HG03139 (cell line): ENCODE measurements around the gene PANK3.

Experiments used
- ATAC-seq: cut with Tn5 transposase; IDR thresholded peaks from one replicate; pipeline ENCODE4 v1.9.1; 2021; ENCODE audit not compliant: unreplicated experiment

Gene PANK3

DNA sequence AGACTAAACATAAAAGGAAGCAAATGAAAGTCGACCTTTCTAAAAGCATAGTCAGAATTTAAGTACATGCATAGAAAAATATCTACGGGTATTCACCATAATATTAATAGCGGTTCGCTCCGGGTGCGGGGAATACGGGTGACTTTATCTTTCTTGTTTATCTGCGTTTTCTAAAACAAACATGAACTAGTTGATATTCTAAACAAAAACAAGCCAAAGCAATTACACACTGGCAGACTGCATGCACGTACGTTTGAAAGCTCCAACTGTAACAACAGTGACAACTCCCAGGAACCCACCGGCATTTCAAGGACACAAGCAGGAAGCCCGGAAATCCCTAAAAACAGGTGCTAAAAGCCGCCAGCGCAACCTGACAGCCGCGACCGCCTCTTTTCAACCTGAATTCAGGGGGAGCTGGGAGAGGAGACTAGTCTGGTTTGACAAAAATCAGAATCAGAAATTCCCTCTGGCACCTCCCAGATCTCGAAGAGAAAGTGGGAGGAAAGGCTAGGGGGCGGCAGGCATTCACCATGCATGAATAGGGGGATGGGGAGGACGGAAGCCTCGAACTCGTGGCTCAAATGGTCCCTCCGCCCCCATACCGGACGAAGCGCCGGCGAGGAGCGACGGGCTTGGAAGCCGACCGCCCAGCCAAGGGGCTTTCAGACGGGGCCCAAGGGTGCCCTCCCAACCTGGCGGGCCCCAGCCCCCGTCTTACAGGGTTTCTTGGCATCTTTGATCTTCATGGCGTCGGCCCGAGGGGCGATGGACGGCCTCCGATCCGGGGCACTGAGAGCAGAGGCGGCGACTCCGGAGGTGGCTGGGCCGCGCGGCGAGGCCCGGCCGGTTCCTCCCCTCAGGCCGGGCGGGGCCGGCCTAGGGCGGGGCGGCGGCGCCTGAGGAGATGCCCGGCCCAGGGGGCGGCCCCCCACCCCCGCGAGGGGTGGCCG lies at the start of gene PANK3:
Gene PANK3, minus strand, starts transcription at position 831 of the 950 bp plus-strand sequence. Its CDS starts 85 bp downstream, at position 746.
- ATAC-seq, result peak; percentile 41

DNA sequence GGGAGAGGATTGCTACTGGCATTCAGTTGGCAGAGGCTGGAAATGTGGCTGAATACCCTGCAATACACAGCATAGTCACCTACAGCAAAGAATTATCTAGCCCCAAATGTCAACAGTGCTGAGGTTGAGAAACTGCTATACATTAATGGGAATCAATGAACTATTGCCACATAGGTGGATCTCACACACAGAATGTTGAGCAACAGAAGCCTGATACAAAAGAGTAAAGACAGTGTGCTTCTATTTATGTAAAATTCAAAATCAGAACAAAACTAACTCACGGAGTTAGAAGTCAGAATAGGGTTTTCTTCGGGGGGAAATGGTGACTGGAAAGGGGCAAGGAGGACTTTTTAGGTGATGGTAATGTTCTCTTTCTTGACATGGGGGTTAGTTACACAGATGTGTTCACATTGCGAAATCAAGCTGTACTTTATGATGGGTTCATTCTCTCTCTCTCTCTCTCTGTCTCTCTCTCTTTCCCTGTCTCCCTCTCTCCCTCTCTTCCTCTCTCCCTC lies 45.7 kb upstream of the PANK3 start:
- no peak for ATAC-seq

DNA sequence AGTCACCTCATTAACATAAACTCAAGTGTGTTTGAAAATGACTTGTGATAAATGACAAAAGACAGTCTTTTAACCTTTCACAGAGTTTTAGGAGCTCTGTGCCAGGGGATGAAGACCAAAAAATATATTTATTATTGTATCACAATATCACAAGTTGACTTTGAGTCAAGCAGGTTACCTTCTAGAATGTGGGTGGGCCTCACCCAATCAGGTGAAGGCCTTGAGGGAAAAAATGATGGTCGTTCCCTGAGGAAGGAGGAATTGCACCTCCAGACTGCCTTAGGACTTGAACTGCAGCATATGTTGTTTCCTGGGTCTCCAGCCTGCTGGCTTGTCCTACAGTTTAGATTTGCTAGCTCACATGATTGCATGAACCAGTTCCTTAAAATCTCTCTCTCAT lies 41.6 kb upstream of the PANK3 start:
- no peak for ATAC-seq

DNA sequence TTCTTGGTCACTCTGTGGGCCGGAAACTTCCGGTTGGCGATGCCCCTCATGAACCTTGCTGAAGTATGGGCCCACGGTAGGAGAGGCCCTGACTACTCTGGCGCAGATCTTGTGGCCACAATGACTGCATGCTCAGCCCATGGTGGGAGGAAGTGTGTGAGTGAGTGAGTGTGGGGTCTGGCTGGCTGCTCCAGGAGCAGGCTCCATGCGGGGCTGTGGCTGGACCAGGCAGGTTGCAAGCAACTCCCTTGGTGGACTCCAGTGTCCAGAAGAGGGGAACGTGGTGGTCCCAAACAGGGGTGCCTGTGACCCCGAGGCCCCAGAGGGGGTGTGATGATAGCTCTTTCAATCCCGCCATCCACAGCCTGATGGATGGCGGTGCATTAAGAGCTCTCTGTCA lies 35.5 kb upstream of the PANK3 start:
- no peak for ATAC-seq

DNA sequence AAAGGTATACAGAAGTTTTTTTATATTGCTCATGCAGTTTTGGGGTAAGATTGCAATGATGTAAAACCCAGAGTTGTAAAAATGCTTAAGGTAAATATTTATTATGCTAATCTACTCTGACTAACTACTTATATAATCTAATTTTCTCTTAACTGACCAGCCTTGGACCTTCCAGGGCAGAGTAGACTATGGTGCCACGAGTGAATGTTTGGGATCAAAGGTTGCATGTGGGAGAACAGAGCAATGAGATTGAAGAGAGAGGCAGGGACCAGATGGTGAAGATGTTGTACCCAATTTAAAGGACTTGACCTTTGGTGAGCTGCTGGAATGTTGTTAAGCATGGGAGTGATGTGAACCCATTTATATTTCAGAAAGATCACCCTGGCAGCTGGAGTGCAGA lies 34.8 kb upstream of the PANK3 start:
- ATAC-seq, result no peak

DNA sequence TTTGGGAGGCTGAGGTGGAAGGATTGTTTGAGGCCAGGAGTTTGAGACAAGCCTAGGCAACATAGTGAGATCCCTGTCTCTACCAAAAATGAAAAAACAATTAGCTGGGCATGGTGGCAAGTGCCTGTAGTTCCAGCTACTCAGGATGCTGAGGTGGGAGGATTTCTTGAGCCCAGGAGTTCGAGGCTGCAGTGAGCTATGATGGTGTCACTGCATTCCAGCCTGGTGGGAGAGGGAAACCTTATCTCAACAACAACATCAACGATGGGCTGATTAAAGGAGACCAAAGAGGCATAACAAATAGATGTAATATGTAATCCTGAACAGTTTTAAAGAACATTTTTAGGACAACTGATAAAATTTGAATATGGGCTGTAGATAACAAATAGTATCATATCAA lies 34.2 kb upstream of the PANK3 start:
- no peak for ATAC-seq

DNA sequence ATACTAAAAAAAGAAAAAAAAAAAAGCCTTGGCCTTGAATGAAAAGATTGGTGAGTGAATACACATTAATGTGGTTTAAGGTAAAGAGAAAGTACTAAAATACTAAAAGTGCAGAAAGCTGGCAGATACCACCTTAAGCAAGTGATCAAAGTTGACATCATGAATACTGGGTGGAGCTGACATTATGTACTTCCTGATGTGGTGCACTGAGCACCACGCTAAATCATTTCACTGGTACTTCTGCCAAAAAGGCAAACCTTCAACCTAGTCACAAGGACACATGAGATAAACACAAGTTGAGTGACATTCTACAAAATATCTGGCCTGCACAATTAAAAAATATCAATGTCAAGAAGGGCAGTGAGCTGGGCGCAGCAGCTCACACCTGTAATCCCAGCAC lies 33.8 kb upstream of the PANK3 start:
- ATAC-seq, result no peak

DNA sequence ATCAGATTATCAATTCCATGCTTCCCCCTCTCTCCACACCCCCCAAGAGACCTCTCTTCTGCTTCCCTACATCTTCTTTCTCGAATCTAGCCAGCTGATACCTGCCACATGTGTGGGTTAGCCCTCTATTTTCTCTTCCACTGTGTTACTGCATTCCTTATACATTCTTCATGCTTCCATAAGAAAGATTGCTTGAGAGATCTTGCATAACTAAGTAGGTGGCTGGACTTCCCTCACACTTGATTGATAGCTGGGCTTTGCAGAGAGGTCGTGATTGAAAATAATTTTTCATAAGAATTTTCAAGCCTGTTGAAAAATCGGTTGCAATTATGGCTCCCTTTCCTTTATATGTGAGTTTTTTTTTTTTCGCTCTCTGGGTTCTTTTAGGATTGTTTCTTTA lies 33.0 kb upstream of the PANK3 start:
- no peak for ATAC-seq

DNA sequence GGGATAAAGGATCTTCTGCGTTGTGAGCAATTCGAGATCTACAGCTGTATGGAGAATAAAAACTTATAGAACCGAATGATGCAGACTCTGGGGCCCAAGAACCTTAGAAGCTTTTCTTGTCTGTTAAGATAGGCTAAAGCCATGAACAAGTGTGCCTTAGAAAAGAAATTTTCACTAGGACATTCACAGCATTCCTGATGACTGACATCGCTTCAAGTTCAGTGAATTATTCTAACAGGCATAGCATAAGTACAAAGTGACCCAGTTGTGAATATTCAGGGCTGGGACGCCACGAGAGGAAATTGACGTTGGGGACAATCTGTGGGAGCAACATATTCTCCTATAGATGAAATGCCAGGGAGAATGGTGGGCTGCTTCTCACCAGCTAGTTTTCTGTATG lies 32.0 kb upstream of the PANK3 start:
- ATAC-seq, result no peak

DNA sequence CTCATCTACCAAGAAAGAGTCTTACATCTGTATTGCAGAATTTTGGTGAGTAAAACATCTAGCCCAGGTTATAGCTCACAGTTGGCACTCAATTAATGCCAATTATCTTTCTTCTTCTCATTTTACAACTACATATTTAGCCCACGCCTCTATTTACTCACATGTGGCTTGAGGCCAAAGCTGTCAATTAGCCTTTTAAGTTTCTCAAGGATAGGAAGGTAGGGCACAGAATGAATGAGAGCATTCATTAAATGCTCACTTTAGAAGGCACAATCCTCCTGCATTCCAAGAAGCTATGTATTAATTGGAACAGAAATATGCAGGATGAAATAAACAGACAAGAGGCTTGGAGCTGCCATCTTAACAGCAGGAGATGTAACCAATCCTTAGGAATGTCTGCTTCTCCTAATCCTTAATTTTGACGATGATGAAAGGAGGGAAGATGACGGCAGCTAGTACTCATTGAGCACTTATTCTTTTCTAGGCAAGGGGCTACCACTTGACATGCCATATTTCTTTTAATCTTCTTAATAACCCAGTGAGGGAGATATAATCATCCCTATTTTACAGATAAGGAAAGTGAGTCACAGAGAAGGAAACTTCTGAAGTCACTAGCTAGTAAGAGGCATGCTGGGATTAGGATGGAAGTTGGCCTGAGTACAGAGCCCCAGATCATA lies 30.8 kb upstream of the PANK3 start:
- ATAC-seq, result no peak

DNA sequence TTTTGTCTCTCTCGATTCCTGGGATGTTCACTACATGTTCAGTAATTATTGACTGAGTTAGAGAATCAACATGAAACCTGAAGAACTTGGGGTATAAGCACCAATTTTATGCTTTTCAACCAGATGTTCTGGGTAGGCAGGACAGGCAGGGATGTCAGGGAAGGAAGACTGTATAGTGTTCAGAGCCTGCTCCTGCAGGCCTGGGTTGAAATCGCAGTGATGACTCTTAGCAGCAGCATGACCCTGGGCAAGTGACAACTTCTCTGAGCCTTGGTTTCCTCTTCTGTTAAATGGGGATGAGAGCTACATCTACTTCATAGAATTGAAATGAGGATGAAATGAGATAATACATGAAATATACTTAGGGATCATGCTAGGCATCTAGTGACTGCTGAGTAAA lies 29.7 kb upstream of the PANK3 start:
- ATAC-seq, result no peak

DNA sequence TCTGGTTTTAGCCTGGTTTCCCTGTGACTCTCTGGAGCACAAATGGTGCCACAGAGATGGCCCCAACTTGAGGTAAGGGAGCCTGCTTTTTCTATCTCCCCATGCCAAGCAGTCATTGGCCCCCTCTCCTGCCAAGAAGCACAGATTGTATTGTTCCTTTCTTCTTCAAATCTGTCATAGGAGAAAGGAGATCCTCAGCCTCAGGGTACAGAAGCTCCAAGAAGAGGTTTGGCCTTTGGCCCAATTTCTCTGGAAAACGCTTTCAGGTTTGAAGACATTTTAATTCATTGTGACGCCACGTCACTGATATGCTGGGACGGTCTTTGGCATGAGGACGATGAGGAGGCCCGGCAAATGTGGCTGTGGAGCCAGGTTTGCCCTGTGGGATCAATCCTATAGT lies 29.2 kb upstream of the PANK3 start:
- ATAC-seq, result no peak

DNA sequence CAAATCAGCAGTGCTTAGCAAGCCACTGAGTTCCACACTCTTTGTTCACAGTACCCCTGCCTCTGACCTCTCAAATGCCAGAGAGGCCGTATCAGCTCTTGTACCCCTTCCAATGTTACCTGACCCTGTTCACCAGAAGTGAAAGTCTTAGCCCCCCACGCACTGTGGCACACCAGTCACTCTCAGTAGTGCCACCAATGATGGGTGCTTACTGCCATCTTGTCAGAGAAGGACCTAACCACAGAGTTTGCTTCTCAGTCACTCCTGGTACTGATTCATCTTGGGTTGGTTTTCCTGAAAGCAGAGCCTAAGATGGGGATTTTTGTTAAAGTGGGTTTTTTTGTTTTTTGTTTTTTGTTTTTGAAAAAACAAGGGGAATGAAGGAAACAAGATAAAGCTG lies 28.8 kb upstream of the PANK3 start:
- ATAC-seq, result no peak

DNA sequence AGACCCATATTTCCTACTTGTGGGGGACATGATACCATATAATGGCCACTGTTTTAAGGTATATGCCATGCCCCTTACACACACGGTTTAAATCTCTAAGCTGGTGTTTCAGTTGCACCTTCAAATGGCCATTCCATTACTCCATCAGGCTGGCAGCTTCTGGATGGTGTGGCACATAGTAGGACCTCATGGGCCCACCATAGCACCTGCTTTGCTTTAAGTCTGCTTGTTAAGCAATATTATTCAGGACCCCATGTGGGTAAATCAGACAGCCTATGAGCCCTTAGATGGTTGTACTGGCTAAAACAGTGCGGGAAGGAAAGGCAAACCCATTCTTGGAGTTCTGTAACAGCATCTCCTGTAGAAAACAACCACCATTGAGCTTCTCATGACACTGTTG lies 27.4 kb upstream of the PANK3 start:
- no peak for ATAC-seq

DNA sequence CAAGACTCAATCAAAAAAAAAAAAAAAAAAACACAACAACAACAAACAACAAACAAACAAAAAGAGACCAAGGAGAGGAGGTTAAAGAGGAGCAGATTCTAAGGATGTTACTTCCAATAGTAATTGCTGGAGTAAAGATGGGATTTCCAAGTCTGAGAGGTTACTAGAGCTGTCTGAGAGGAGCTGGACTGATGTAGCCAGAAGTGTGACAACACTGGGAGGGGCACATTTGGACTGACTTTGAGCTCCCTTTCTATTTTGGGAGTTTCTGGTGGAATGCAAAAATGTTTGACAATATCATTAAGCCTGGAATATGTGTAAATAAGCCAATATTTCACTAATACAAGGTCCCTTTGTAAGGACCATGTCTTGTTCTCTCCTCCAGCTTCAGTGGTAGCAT lies 25.3 kb upstream of the PANK3 start:
- no peak for ATAC-seq

DNA sequence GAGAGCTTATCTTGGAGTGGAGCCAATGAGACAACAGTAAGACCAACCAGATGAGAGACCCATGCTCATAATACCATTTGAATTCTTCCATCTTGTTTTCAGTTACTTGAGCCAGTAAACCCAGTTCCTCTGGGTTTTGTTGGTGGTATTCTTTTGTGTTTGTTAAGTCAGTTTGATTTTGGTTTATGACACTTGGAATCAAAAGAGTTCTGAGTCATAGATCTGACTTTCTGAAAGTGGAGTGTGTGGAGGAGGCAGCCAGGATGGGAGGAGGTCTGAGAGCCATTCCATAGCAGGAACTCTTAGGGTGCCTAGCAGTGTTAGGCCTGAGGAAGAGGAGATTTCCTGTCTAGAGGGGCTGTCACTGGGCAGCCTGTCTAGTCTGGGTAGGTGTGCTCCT lies 24.6 kb upstream of the PANK3 start:
- ATAC-seq, result no peak

DNA sequence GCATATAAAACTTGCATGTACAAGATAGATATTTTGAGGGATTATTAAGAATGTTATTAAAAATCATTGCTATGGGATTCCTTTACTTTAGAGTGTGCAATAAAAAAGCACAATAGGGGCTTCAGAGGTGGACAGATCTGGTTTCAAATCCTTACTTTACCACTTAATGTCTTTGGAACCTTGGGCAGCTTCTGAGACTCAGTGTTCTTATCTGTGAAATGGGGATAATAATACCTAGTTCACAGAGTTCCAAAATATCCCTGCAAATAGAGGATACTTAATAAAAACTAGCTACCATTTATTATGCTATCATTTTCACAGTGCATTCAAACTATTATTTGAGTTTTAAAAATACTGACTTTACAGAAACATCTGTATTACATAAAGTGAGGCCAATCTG lies 23.3 kb upstream of the PANK3 start:
- no peak for ATAC-seq

DNA sequence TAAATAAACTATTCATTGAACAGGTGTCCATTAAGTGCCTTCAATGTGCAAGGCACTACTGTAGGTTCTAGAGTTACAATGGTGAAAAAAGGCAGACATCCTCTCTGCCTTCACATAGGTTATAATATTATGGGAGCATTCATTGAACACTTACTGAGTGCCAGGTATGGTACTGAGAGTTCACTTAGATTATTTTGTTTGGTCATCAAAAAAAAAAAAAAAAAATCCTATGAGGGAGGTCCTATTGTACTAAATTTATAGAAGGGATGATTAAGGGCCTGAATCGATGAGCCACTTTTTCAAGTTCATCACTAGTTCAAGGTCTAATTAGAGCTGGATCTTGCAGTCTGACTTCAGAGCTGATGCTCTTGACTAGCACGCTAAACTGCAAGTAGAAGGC lies 22.8 kb upstream of the PANK3 start:
- no peak for ATAC-seq

DNA sequence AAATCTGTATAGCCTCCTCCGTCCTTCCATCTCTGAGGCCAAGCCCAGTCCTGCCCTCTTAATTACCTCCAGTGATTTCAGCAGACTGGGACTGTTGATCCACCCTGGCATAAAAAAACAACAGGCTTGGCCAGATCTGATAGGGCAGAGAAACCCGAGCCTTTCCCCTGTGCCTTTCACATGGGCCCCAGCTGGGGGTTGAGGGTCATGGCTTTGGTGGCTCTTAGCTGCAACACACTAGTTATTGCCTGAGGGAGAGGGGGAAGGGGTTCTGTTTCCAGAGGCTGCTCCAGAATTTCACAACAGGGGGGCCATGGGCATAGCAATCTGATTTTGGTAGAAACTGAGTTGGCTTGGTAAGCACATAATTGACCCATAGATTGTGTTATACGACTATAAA lies 21.2 kb upstream of the PANK3 start:
- no peak for ATAC-seq

DNA sequence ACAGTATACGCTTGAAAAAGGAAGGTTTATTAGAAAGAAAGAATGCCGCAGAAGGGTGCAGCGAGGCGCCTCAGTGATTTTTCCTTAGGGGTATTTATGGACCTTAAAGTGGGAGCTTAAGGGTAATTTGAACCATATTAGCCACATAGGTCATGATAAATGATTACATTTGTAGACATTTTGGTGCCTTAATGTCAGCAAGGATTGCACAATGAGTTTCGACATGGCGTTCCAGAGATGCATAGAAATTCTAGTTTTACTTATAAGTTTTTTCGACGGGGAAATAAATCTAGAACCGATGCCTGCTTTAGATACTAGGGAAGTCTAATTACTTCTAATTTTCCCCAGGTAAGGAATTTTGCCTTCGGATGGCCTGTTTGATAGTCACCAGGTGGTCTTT lies 20.7 kb upstream of the PANK3 start:
- no peak for ATAC-seq

DNA sequence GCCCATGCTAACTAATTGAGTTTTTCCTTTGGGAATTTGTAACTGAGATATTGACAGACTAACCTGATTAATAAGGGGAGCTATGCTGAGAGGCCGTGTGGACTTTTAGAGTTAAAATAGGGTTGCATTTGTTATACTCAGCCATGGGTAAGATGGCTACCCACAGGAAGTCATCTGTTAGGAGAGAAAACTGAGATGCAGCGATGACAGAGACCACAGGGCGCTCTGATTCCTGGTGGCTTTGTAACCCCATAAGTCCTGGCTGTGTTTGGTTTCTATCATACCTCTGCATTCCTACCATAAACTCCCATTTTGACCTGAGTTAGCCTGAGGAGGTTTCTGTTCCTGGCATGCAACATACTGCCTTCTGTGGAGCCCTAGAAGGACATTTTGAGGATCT lies 19.5 kb upstream of the PANK3 start:
- ATAC-seq, result no peak

DNA sequence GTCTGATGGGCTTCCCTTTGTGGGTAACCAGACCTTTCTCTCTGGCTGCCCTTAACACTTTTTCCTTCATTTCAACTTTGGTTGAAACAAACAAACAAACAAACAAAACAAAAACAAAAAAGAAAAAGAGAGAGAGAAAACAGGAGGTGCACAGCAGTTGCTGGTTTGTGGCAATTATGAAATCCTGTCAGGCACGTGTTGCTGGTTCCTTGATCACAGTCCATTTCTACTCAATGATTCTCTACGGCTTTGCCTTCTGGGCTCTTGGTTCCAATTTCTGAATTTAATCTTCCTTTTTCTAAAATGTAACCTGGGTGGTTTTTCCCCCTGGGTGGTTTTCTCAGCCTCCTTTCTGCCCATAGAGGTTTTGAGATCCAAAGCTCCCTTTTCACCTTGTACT lies 17.8 kb upstream of the PANK3 start:
- no peak for ATAC-seq
